ENCODE measurements around the gene SERPINB4.

GRCh38 chr18:63596964-63597363 is 47.1 kb downstream of the SERPINB4 start:
- no peak for TF ChIP-seq POLR2A (IDR thresholded peaks at IDR 0.05)
- TF ChIP-seq CTCF (IDR thresholded peaks at IDR 0.05), result no peak
